SJSA1 (cell line): Measurements from ENCODE around the gene NEDD4. TPM values are rescaled to one million over a fixed set of nuclear protein-coding genes. Genes with fewer than 3 reads are reported as not detected.
"Not testable (repeated sequence)": the region's sequence is repeated elsewhere in the genome, so short reads cannot be mapped to it uniquely, and the experiment has no call there.

Experiments used
- DNase-seq, 2 experiments: peaks; one replicate each; pipeline ENCODE4 v3.0.0-alpha.2; 2015 to 2020; ENCODE audit warnings: low spot score in 2 of 2, low read depth in 1 of 2
- H3K27ac ChIP-seq: fragments of 250-450 bp; sonication (Bioruptor Pico); 2 replicates; pipeline ENCODE4 v1.5.1; 2020; ENCODE audit warnings: mild to moderate bottlenecking, moderate library complexity
- H3K27me3 ChIP-seq: fragments of 250-450 bp; sonication (Bioruptor Pico); replicated peaks from 2 replicates; pipeline ENCODE4 v1.5.1; 2020; ENCODE audit warnings: mild to moderate bottlenecking, moderate library complexity
- H3K36me3 ChIP-seq: fragments of 250-450 bp; sonication (Bioruptor Pico); 2 replicates; pipeline ENCODE4 v1.5.1; 2020; ENCODE audit warnings: mild to moderate bottlenecking
- H3K4me1 ChIP-seq: fragments of 250-450 bp; sonication (Bioruptor Pico); replicated peaks from 2 replicates; pipeline ENCODE4 v1.6.1; 2021; ENCODE audit warnings: mild to moderate bottlenecking
- H3K4me3 ChIP-seq: fragments of 250-450 bp; sonication (Bioruptor Pico); 2 replicates; pipeline ENCODE4 v1.5.1; 2020; ENCODE audit warnings: mild to moderate bottlenecking
- H3K9me3 ChIP-seq: fragments of 250-450 bp; sonication (Bioruptor Pico); replicated peaks from 2 replicates; pipeline ENCODE4 v1.5.1; 2020; ENCODE audit warnings: mild to moderate bottlenecking
- total RNA-seq: library from RNA; depleted of rRNA; stranded (reverse); fragments of >200 nt; shearing (Covaris generic); gene quantifications from 2 replicates; pipeline ENCODE4 v1.2.3, GENCODE V29; 2014

NEDD4 gene
- total RNA-seq, 1 experiment from 2014 or later, result 114 TPM

- H3K27me3 ChIP-seq, result no peaks in the 10 kb centered on the region
- no peak overlapping the region for H3K27ac ChIP-seq
- no peaks in the 10 kb centered on the region for H3K9me3 ChIP-seq
- DNase-seq, result no peak
- no peaks in the 10 kb centered on the region for H3K4me1 ChIP-seq
- peaks cover 77% of the 10 kb centered on the region for H3K36me3 ChIP-seq
- H3K4me3 ChIP-seq, result no peak overlapping the region
Measured at GRCh38 chr15:55835866-55836265, 157.5 kb downstream of the NEDD4 start.

GRCh38 chr15:55834331-55834730, 159.1 kb downstream of the NEDD4 start:
- Histone ChIP-seq H3K36me3 (peaks cover 83% of the 10 kb centered on the region), H3K4me3 (no peak overlapping the region), H3K27me3 (no peaks in the 10 kb centered on the region), H3K4me1 (no peaks in the 10 kb centered on the region), H3K27ac (no peak overlapping the region), H3K9me3 (no peaks in the 10 kb centered on the region)
- no peak for DNase-seq

GRCh38 chr15:55829826-55830225, 163.6 kb downstream of the NEDD4 start:
- Histone ChIP-seq H3K27me3 (no peaks in the 10 kb centered on the region), H3K27ac (no peak overlapping the region), H3K4me1 (no peaks in the 10 kb centered on the region), H3K9me3 (no peaks in the 10 kb centered on the region), H3K36me3 (peaks cover 60% of the 10 kb centered on the region), H3K4me3 (no peak overlapping the region)
- DNase-seq, result no peak

- Histone ChIP-seq H3K27me3 (no peaks in the 10 kb centered on the region), H3K9me3 (no peaks in the 10 kb centered on the region), H3K4me1 (no peaks in the 10 kb centered on the region; the same call in 1 of the 2 replicates), H3K36me3 (peaks cover 51% of the 10 kb centered on the region), H3K27ac (no peak overlapping the region), H3K4me3 (no peak overlapping the region)
- no peak for DNase-seq
Measured at GRCh38 chr15:55827955-55828354, 165.5 kb downstream of the NEDD4 start.

- H3K9me3 ChIP-seq, result no peaks in the 10 kb centered on the region
- H3K4me1 ChIP-seq, result no peaks in the 10 kb centered on the region; the same call in 1 of the 2 replicates
- H3K27ac ChIP-seq, result no peak overlapping the region
- no peak overlapping the region for H3K4me3 ChIP-seq
- H3K27me3 ChIP-seq, result no peaks in the 10 kb centered on the region
- no peak for DNase-seq
- H3K36me3 ChIP-seq, result peaks cover 43% of the 10 kb centered on the region
Measured at GRCh38 chr15:55827204-55827603, 166.2 kb downstream of the NEDD4 start.

GRCh38 chr15:55824857-55825613, 168.4 kb downstream of the NEDD4 start:
- no peak overlapping the region for H3K4me3 ChIP-seq
- no peaks in the 10 kb centered on the region for H3K27me3 ChIP-seq
- H3K4me1 ChIP-seq, result peaks cover 5% of the 10 kb centered on the region
- peaks cover 23% of the 10 kb centered on the region for H3K36me3 ChIP-seq
- no peak overlapping the region for H3K27ac ChIP-seq
- DNase-seq, result no peak
- no peaks in the 10 kb centered on the region for H3K9me3 ChIP-seq

GRCh38 chr15:55823699-55824340, 169.6 kb downstream of the NEDD4 start:
- Histone ChIP-seq H3K27me3 (no peaks in the 10 kb centered on the region), H3K9me3 (no peaks in the 10 kb centered on the region), H3K27ac (no peak overlapping the region), H3K4me1 (peaks cover 13% of the 10 kb centered on the region), H3K36me3 (peaks cover 11% of the 10 kb centered on the region), H3K4me3 (no peak overlapping the region)
- DNase-seq, result no peak

GRCh38 chr15:55823191-55823670, 170.2 kb downstream of the NEDD4 start:
- Histone ChIP-seq H3K9me3 (no peaks in the 10 kb centered on the region), H3K27me3 (no peaks in the 10 kb centered on the region), H3K36me3 (peaks cover 9% of the 10 kb centered on the region; the same call in 1 of the 2 replicates), H3K4me3 (no peak overlapping the region), H3K27ac (no peak overlapping the region), H3K4me1 (peaks cover 13% of the 10 kb centered on the region)
- peak in 1 of 2 experiments; percentile 28 for DNase-seq

- not testable (repeated sequence) for H3K36me3 ChIP-seq, H3K4me3 ChIP-seq, H3K9me3 ChIP-seq, DNase-seq, H3K27ac ChIP-seq, H3K27me3 ChIP-seq
- peaks cover 13% of the 10 kb centered on the region for H3K4me1 ChIP-seq
Measured at GRCh38 chr15:55821740-55822139, 171.7 kb downstream of the NEDD4 start.

GRCh38 chr15:55820043-55820442, 173.4 kb downstream of the NEDD4 start:
- no peak for DNase-seq
- Histone ChIP-seq H3K4me1 (peaks cover 13% of the 10 kb centered on the region), H3K9me3 (no peaks in the 10 kb centered on the region), H3K36me3 (no peaks in the 10 kb centered on the region), H3K4me3 (no peak overlapping the region), H3K27me3 (no peaks in the 10 kb centered on the region), H3K27ac (no peak overlapping the region)

- Histone ChIP-seq H3K27me3 (no peaks in the 10 kb centered on the region), H3K4me1 (peaks cover 13% of the 10 kb centered on the region), H3K27ac (no peak overlapping the region), H3K9me3 (no peaks in the 10 kb centered on the region), H3K4me3 (no peak overlapping the region), H3K36me3 (no peaks in the 10 kb centered on the region)
- DNase-seq, result peak in 1 of 2 experiments; percentile 56
Measured at GRCh38 chr15:55819397-55820034, 173.9 kb downstream of the NEDD4 start.

- Histone ChIP-seq H3K4me3 (no peak overlapping the region), H3K4me1 (peaks cover 13% of the 10 kb centered on the region), H3K27ac (no peak overlapping the region), H3K36me3 (no peaks in the 10 kb centered on the region), H3K9me3 (no peaks in the 10 kb centered on the region), H3K27me3 (no peaks in the 10 kb centered on the region)
- DNase-seq, result no peak
Measured at GRCh38 chr15:55816017-55816416, 177.4 kb downstream of the NEDD4 start.

- Histone ChIP-seq H3K4me1 (no peaks in the 10 kb centered on the region), H3K27me3 (no peaks in the 10 kb centered on the region), H3K36me3 (no peaks in the 10 kb centered on the region), H3K9me3 (no peaks in the 10 kb centered on the region), H3K27ac (no peak overlapping the region), H3K4me3 (no peak overlapping the region)
- DNase-seq, result no peak
Measured at GRCh38 chr15:55802600-55803376, 190.6 kb downstream of the NEDD4 start.
